LNCAP (cell line): ENCODE measurements around the gene FARS2.

Experiments used
- TF ChIP-seq, protein P1 (sequence below): fragments of 450-650 bp; IDR thresholded peaks from 2 replicates; pipeline ENCODE4 v1.5.1; 2017; ENCODE audit warnings: mild to moderate bottlenecking

FARS2 gene

DNA sequence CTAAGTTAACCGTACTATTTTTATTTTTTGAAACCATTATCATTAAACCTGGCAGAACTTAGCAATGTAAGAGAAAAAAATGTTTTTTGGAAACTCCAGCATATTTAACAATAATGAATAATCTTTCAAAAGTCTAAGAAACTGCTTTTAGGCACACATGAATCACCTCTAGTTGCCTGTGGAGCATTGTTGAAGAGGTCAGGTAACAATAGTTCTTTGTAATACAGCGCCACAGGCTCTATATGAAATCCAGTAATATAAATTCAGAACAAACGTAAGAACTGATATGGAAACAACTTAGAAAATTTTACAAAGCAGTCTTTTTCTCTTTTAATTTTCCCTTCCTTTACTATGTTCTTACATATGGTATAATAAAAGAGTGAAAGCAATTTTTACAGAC lies 10.9 kb upstream of the FARS2 start:
- TF ChIP-seq, protein P1, sequence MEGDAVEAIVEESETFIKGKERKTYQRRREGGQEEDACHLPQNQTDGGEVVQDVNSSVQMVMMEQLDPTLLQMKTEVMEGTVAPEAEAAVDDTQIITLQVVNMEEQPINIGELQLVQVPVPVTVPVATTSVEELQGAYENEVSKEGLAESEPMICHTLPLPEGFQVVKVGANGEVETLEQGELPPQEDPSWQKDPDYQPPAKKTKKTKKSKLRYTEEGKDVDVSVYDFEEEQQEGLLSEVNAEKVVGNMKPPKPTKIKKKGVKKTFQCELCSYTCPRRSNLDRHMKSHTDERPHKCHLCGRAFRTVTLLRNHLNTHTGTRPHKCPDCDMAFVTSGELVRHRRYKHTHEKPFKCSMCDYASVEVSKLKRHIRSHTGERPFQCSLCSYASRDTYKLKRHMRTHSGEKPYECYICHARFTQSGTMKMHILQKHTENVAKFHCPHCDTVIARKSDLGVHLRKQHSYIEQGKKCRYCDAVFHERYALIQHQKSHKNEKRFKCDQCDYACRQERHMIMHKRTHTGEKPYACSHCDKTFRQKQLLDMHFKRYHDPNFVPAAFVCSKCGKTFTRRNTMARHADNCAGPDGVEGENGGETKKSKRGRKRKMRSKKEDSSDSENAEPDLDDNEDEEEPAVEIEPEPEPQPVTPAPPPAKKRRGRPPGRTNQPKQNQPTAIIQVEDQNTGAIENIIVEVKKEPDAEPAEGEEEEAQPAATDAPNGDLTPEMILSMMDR = no peak

DNA sequence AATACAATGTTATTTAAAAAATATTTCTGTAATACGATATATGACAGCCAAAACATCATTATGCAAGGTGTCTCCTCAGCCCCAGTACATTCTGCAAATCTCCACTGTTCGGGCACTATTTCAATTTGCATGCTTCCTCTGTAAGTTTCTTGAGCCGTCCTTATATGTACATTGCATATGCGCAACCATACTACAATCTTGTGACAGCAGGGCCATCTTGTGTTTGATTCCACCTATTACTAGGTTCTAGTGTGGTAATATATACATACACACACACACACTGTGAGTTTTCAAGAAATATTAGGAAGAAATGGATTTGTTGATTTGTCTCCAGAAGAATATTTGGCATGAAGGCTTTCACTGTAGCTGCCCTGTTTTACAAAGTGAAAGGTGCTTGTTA lies 10.4 kb upstream of the FARS2 start:
- TF ChIP-seq, protein P1 = no peak

DNA sequence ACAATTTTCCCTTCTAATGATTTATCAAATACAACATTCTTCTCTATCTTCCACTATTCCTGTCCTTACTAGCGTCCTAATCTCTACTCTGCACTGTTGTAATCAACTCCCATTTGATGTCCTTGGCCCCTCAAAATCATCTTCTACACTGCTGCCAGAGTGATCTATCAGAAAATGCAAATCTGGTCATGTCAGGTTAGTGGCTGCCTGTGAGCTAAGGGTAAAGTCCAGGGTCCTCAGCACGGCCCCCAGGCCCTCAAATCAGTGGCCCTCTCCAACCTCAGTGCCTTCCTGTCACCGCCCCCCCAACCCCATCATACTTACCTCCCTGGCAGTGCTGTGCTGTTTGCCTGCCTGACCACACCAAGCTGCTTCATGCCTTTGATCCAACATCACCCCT lies 4.4 kb upstream of the FARS2 start:
- TF ChIP-seq, protein P1 = no peak

DNA sequence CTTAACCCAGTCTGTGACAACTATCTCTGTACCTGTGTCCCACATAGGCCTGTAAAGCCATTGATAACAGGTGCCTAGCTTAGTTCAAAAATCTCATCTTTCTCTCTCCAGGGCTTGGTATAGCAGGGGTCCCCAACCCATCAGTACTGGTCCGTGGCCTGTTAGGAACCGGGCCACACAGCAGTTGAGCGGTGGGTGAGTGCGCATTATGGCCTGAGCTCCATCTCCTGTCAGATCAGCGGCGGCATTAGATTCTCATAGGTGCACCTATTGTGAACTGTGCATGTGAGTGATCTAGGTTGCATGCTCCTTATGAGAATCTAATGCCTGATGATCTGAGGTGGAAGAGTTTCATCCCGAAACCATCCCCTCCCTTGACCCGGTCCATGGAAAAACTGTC lies 3.9 kb upstream of the FARS2 start:
- TF ChIP-seq, protein P1 = no peak

DNA sequence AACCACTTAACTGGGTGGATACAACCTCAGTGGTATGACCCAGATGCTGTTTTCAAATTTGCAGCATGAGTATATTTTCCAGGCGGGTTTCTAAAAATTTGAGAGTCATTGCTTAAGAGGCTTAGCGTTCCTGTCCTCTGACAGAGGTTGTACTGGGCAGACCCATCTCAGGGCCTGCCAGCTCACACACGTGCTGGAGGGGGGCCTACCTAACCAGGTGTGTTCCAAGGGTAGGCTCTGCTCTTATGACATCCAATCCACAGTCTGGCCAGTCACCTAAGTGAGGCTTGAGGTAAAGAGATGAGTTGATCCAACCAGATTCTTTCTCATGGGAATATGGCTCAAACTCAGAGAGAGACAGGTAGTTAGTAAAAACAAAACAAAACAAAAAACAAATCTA lies 1.9 kb upstream of the FARS2 start:
- TF ChIP-seq, protein P1 = no peak

DNA sequence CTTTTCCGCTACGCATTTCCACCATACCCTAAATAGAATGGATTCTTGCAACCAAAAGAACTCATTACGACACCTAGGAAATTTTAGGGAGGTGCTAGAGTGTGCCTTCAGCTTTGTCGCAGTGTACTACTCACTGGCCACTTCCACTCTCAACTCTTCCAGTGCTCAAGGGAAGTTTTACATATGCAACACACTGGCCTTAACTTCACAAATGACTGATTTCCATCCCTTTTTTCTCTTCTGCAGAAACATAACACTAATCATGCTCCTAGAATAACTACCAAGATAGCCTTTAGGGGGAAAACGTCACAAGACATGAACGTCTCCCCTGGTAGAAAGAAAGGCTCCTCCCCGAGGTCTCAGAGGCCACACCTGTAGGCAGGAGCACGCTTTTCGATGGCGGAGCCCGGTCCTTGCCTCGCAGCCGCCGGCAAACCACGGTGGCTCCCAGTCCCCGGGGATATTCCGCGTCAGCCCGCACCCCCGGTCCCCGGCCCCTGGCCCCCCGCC lies 1.1 kb upstream of the FARS2 start:
- TF ChIP-seq, protein P1 = no peak

DNA sequence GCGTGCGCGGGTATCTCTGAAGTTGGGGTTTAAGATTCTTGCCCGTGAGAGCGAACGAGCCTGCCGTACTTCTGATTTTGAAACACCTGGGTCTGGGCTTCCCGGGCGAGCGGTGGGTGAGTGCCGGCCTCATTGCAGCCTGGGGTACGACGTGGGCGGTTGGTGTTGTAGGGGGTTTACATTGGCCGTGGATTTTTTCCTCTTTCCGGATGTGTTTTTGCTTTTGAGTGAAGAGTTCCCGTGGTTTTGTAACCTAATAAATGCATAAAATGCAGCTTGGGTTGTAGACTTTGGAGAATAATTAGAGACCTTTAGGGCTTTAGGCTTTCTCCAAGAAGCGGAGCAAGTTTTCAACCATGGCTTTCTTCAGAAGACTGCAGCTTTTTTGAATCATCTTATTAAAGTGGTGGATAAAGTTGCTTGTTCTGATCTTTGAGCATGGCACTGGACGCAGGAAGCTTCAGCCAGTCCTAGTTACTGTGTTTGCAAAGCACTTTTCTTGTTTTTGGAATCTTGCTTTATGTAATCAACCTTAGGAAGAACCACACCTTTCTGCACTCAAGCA lies 314 bp downstream of the FARS2 start:
- TF ChIP-seq, protein P1 = no peak

DNA sequence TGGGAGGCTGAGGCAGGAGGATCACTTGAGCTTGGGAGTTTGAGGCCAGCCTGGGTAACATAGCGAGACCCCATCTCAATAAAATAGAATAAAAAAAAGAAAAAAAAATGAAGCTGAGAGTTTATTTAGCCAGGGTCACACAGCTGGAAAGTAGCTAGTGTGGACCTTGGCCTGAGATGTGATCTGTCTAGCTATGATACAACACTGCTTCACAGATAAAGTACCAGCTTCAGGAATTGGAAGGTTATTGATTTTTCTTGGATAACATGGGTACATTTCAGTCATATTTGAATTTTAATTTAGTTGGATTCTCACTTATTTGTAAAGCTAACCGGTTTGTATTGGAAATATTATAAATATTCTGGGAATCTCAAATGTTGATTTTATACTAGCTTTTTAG lies 5.1 kb downstream of the FARS2 start:
- TF ChIP-seq, protein P1 = no peak
